ENCODE results near the gene GHR. TPM values are rescaled to one million over a fixed set of nuclear protein-coding genes. Genes with fewer than 3 reads are reported as not detected.

Gene GHR
- total RNA-seq, 4 donors from 2014 or later = 38.9 to 105 (median 74.8) TPM

DNA sequence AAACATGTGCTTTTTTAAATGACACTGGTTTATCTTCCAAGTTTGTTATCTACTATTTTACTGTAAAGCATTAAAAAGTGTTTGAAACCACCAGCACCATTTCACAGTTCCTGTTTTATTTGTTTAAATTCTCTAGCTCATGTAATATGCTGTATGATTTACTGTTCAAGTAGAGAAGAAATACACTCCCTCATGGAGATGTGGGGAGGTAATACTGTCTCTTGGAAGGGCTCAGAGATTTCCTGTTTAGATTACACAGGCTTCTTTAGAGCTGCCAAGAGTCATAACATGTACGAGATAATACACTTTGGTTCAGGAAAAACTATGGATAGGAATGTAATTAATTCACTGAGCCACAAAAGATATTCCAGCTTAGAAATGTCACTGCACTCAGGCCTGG is 198.4 kb downstream of the GHR start:
- Histone ChIP-seq H3K4me3 (no peak overlapping the region), H3K4me1 (peaks cover 53 to 67% of the 10 kb centered on the region in 2 donors), H3K27me3 (no peaks in the 10 kb centered on the region), H3K9me3 (no peaks in the 10 kb centered on the region), H3K27ac (peak overlapping the region in 3 of 4 donors; percentile 64 to 83 (median 65)), H3K36me3 (no peaks in the 10 kb centered on the region)
- in situ Hi-C loops (cut with MboI; ENCODE audit: low sequenced_read_pairs in 4 of 4) = no loop called here
- TF ChIP-seq, protein P1, sequence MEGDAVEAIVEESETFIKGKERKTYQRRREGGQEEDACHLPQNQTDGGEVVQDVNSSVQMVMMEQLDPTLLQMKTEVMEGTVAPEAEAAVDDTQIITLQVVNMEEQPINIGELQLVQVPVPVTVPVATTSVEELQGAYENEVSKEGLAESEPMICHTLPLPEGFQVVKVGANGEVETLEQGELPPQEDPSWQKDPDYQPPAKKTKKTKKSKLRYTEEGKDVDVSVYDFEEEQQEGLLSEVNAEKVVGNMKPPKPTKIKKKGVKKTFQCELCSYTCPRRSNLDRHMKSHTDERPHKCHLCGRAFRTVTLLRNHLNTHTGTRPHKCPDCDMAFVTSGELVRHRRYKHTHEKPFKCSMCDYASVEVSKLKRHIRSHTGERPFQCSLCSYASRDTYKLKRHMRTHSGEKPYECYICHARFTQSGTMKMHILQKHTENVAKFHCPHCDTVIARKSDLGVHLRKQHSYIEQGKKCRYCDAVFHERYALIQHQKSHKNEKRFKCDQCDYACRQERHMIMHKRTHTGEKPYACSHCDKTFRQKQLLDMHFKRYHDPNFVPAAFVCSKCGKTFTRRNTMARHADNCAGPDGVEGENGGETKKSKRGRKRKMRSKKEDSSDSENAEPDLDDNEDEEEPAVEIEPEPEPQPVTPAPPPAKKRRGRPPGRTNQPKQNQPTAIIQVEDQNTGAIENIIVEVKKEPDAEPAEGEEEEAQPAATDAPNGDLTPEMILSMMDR (IDR thresholded peaks at IDR 0.05 in 4 of 5, conservative IDR thresholded peaks at IDR 0.05 in 1 of 5) = no peak
- no peak for TF ChIP-seq POLR2A (IDR thresholded peaks at IDR 0.05)
- intact Hi-C loops (cut with DNase I; ENCODE audit: low total_unique reads) = no loop called here
- no peak for DNase-seq
- ATAC-seq = no peak

DNA sequence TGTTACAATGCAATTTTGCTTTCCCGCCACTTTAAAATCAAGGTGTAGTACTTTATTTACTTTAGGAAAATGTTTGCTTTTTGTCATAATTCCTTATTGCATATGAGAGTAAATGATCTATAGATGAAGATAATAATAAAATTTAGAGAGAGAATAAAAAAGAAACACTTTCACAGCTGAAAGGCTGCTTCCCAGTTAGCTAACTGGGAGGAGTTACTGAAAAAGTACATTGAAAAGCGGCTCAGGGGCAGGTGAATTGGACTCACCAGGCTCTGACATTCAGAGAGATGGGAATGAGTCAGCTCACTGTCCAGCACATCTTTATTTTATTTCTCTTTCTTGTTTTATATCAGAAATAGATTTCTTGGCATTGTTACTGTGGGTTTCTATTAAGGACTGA is 201.7 kb downstream of the GHR start:
- no peaks in the 10 kb centered on the region for H3K9me3 ChIP-seq
- H3K27me3 ChIP-seq = no peaks in the 10 kb centered on the region
- H3K4me3 ChIP-seq = no peak overlapping the region
- in situ Hi-C loops (cut with MboI; ENCODE audit: low sequenced_read_pairs in 4 of 4) (no loop called here), intact Hi-C loops (cut with DNase I; ENCODE audit: low total_unique reads) (no loop called here)
- ATAC-seq (no peak), DNase-seq (no peak)
- no peaks in the 10 kb centered on the region for H3K36me3 ChIP-seq
- peaks cover 50 to 59% of the 10 kb centered on the region in 2 donors for H3K4me1 ChIP-seq
- no peak for TF ChIP-seq POLR2A (IDR thresholded peaks at IDR 0.05)
- TF ChIP-seq, protein P1 (IDR thresholded peaks at IDR 0.05 in 4 of 5, conservative IDR thresholded peaks at IDR 0.05 in 1 of 5) = no peak
- H3K27ac ChIP-seq = no peak overlapping the region

DNA sequence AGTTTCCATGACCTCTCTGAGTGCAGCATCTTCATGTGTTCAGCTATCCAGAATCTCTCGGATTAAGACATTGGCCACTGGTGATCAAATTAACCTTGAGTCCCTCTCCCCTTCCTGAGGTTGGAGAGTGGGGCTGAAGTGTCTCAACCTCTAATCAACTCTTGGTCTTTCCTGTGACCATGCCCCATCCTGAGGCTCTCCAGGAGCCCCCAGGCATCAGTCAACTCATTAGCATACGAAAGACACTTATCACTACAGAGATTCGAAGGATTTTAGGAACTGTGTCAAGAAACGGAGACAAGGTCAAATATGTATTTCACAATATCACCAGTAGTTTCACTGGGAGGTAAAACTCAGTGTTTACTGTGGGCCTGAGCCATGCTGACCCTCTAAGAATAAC is 203.2 kb downstream of the GHR start:
- no peak for ATAC-seq
- in situ Hi-C loops (cut with MboI; ENCODE audit: low sequenced_read_pairs in 4 of 4) = no loop called here

DNA sequence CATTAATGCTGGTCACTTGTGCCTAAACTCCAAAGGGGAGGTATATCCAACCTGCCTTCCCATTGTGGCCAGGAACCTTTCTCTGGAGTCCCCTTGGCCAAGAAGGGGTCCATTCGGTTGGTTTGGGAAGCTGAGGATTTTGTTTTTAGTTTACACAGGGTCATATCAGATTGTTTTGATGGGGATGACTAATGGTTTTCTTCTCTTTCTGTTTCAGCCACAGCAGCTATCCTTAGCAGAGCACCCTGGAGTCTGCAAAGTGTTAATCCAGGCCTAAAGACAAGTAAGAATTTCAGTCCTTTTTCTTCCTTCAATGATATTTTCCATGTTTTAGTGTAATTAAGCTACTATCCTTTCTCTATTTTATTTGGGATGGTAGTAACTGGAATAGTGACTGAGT is 205.6 kb downstream of the GHR start:
- H3K9me3 ChIP-seq = no peaks in the 10 kb centered on the region
- H3K4me1 ChIP-seq = peaks cover 39 to 44% of the 10 kb centered on the region in 2 donors
- TF ChIP-seq POLR2A (IDR thresholded peaks at IDR 0.05) = no peak
- TF ChIP-seq, protein P1 (IDR thresholded peaks at IDR 0.05 in 4 of 5, conservative IDR thresholded peaks at IDR 0.05 in 1 of 5) = no peak
- DNase-seq = no peak
- H3K36me3 ChIP-seq = no peaks in the 10 kb centered on the region
- no peaks in the 10 kb centered on the region for H3K27me3 ChIP-seq
- in situ Hi-C loops (cut with MboI; ENCODE audit: low sequenced_read_pairs in 4 of 4) = no loop called here
- no peak overlapping the region for H3K4me3 ChIP-seq
- ATAC-seq = no peak
- no peak overlapping the region for H3K27ac ChIP-seq
- intact Hi-C loops (cut with DNase I; ENCODE audit: low total_unique reads) = no loop called here

More for the DNA sequence above, 203.2 kb downstream of the GHR start:
- TF ChIP-seq, protein P1 (IDR thresholded peaks at IDR 0.05 in 4 of 5, conservative IDR thresholded peaks at IDR 0.05 in 1 of 5) = no peak
- no peak for TF ChIP-seq POLR2A (IDR thresholded peaks at IDR 0.05)
- no peaks in the 10 kb centered on the region for H3K36me3 ChIP-seq
- DNase-seq = no peak
- H3K4me1 ChIP-seq = peaks cover 38 to 47% of the 10 kb centered on the region in 2 donors
- intact Hi-C loops (cut with DNase I; ENCODE audit: low total_unique reads) = no loop called here
- H3K4me3 ChIP-seq = no peak overlapping the region
- no peak overlapping the region for H3K27ac ChIP-seq
- no peaks in the 10 kb centered on the region for H3K27me3 ChIP-seq
- H3K9me3 ChIP-seq = no peaks in the 10 kb centered on the region

DNA sequence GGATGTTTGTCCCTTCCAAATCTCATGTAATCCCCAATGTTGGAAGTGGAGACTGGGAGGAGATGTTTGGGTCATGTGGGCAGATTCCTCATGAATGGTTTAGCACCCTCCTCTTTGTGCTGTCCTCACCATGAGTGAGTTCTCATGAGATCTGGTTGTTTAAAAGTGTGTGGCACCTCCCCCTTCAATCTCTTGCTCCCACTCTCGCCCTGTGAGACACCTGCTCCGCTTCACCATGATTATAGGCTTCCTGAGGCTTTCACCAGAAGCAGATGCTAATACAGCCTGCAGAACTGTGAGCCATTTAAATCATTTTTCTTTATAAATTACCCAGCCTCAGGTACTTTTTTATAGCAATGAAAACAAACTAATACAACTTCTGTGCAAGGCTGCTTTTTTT is 206.0 kb downstream of the GHR start:
- DNase-seq = no peak
- no peak for ATAC-seq
- no peak overlapping the region for H3K27ac ChIP-seq
- H3K4me1 ChIP-seq = peaks cover 40 to 41% of the 10 kb centered on the region in 2 donors
- no peaks in the 10 kb centered on the region for H3K27me3 ChIP-seq
- H3K4me3 ChIP-seq = no peak overlapping the region
- no peaks in the 10 kb centered on the region for H3K36me3 ChIP-seq
- intact Hi-C loops (cut with DNase I; ENCODE audit: low total_unique reads) = no loop called here
- H3K9me3 ChIP-seq = no peaks in the 10 kb centered on the region
- in situ Hi-C loops (cut with MboI; ENCODE audit: low sequenced_read_pairs in 4 of 4) = no loop called here
- TF ChIP-seq, protein P1 (IDR thresholded peaks at IDR 0.05 in 4 of 5, conservative IDR thresholded peaks at IDR 0.05 in 1 of 5) = no peak
- TF ChIP-seq POLR2A (IDR thresholded peaks at IDR 0.05) = no peak
